Heart right ventricle (tissue), 16 donors: ENCODE data around the gene GPR18. TPM values are rescaled to one million over a fixed set of nuclear protein-coding genes. Genes with fewer than 3 reads are reported as not detected.

Source experiments
- ATAC-seq, 8 donors: fragments of 200-7000 bp; cut with Tn5 transposase; one replicate each; pipeline ENCODE4 v1.9.1; 2020; ENCODE audit warnings: mild to moderate bottlenecking in 8 of 8, moderate library complexity in 8 of 8, moderate number of reproducible peaks in 1 of 8
- DNase-seq, 2 donors: peaks; one replicate each; pipeline ENCODE4 v3.0.0-alpha.2; 2020
- H3K27ac ChIP-seq, 10 donors: fragments of 200-600 bp; sonication (generic) in 2 of 10; one replicate each; pipeline versions ENCODE4 v1.5.0 to v1.8.0; 2020 to 2022; ENCODE audit warnings: mild to moderate bottlenecking in 3 of 10
- H3K27me3 ChIP-seq, 7 donors: fragments of 200-600 bp; one replicate each; pipeline ENCODE4 v1.8.0; 2021 to 2022; ENCODE audit warnings: mild to moderate bottlenecking in 2 of 7
- H3K36me3 ChIP-seq, 9 donors: fragments of 200-600 bp; sonication (generic) in 1 of 9; one replicate each; pipeline versions ENCODE4 v1.5.0 to v1.8.0; 2020 to 2022; ENCODE audit warnings: mild to moderate bottlenecking in 2 of 9
- H3K4me1 ChIP-seq, 9 donors: fragments of 200-600 bp; sonication (generic) in 1 of 9; one replicate each; pipeline versions ENCODE4 v1.5.0 to v1.8.0; 2020 to 2022; ENCODE audit warnings: mild to moderate bottlenecking in 4 of 9
- H3K4me3 ChIP-seq, 10 donors: fragments of 200-600 bp; sonication (generic) in 2 of 10; one replicate each; pipeline versions ENCODE4 v1.5.0 to v1.8.0; 2020 to 2022; ENCODE audit warnings: mild to moderate bottlenecking in 7 of 10, moderate library complexity in 2 of 10
- H3K9me3 ChIP-seq, 11 donors: fragments of 200-600 bp in 10 of 11; sonication (generic) in 2 of 11; one replicate each; pipeline versions ENCODE4 v1.5.0 to v1.8.0; 2013 to 2022; ENCODE audit warnings: mild to moderate bottlenecking in 2 of 11, control low read depth in 1 of 11, moderate library complexity in 1 of 11
- CTCF ChIP-seq, 9 donors: fragments of 200-600 bp; sonication (generic) in 2 of 9; IDR thresholded peaks; one replicate each; pipeline versions ENCODE4 v1.5.0 to v1.8.0; 2021 to 2022; ENCODE audit warnings: antibody characterized with exemption in 9 of 9, mild to moderate bottlenecking in 5 of 9, moderate library complexity in 1 of 9
- WGBS, 2 donors: extraction: QIAGEN DNeasy Blood & Tissue Kit; methylation state at CpG; one replicate each; pipeline ENCODE4 v1.1.7; 2013; ENCODE audit warnings: inconsistent platforms in 1 of 2; 5-methylcytosine and 5-hydroxymethylcytosine counted together
- intact Hi-C, 10 donors: fragments of 100-400 bp; cut with DNase I; formaldehyde crosslinking; loops; one replicate each; pipeline versions ENCODE4 v1.11.1 to v1.14.2; 2022
- polyA plus RNA-seq, 2 donors: library from polyadenylated mRNA; stranded (reverse); fragments of 200-250 nt; gene quantifications; one replicate each; pipeline ENCODE4 v1.2.3, GENCODE V29; 2013
- total RNA-seq, 10 donors: library from RNA; stranded (reverse); fragmentation: NEBNext Ultra II Directional in 3 of 10; extraction: Animal tissue kit (Norgen Biotek cat#: 25700) in 3 of 10; gene quantifications; one replicate each; pipeline versions ENCODE4 v1.2.1 to v1.2.4, GENCODE V29; 2021 to 2023
- donor health status: Arrhythmogenic right ventricular cardiomyopathy.
- donor health status: ischemic (EF 13 %, LVEDD 7.1; RV severe dilation, severe dysfunction).
- donor health status: healthy with polysubstance abuse.
- donor health status: DM: no; HTN: yes; CAD: no.
- donor health status: DM: no; HTN: no; CAD: no.
- donor health status: ischemic (EF 25% LVEDD 6.9; RV normal size, moderate dysfunction).
- donor health status: ischemic (EF 25% LVEDD 5.7; RV mildly dilated, moderate dysfunction).
- donor health status: healthy.
- donor health status: DM: yes; HTN: yes; CAD: no.
- donor health status: Ischemic cardiomyopathy.
- donor health status: ischemic (EF 35%, LVEDD 5.7; RV mildly dilated, moderate dysfunction).
- donor health status: nonischemic (EF 11% LVEDD 7.7; RV severe dilation, severe dysfunction).
- donor health status: DM: yes; HTN: yes; CAD: no.
- donor health status: PGD.
- donor health status: ischemic (EF 29% LVEDD 5.4; RV normal size, mild dysfunction).
- donor health status: nonischemic (EF 23%, LVEDD 6.1; RV moderate dilation, normal function).

The GPR18 gene
- total and polyA plus RNA-seq, 12 donors = 0.95 TPM; not detected in 11

GRCh38 chr13:99305158-99305557 is 47.0 kb upstream of the GPR18 start:
- ATAC-seq = no peak
- peak overlapping the region in 4 of 10 donors; percentile 11 to 52 (median 23) for H3K4me3 ChIP-seq
- H3K27ac ChIP-seq = peak overlapping the region in 2 of 10 donors; percentile 15 to 89
- 62 to 79% methylated on average over 5 of the region's 5 CpGs for WGBS, 2 donors
- H3K27me3 ChIP-seq = no peaks in the 10 kb centered on the region
- DNase-seq = no peak
- peaks cover 0 to 28% (median 0%) of the 10 kb centered on the region in 9 donors for H3K36me3 ChIP-seq
- H3K4me1 ChIP-seq = peaks cover 5 to 68% (median 17%) of the 10 kb centered on the region in 9 donors
- intact Hi-C loops = no loop called here
- no peak for TF ChIP-seq CTCF (IDR thresholded peaks at IDR 0.05)
- H3K9me3 ChIP-seq = no peaks in the 10 kb centered on the region

GRCh38 chr13:99304541-99304940 is 46.4 kb upstream of the GPR18 start:
- 80 to 83% methylated on average over 4 of the region's 4 CpGs for WGBS, 2 donors
- Histone ChIP-seq H3K36me3 (peaks cover 0 to 27% (median 0%) of the 10 kb centered on the region in 9 donors), H3K27ac (peak overlapping the region in 2 of 10 donors; percentile 7 to 89), H3K4me3 (peak overlapping the region in 2 of 10 donors; percentile 11 to 52), H3K9me3 (no peaks in the 10 kb centered on the region), H3K4me1 (peaks cover 5 to 68% (median 17%) of the 10 kb centered on the region in 9 donors), H3K27me3 (no peaks in the 10 kb centered on the region)
- DNase-seq (no peak), ATAC-seq (no peak)
- TF ChIP-seq CTCF (IDR thresholded peaks at IDR 0.05) = no peak
- intact Hi-C loops = no loop called here

GRCh38 chr13:99303863-99304521 is 45.8 kb upstream of the GPR18 start:
- Histone ChIP-seq H3K36me3 (peaks cover 0 to 22% (median 0%) of the 10 kb centered on the region in 9 donors), H3K27ac (peak overlapping the region in 2 of 10 donors; percentile 7 to 89), H3K9me3 (no peaks in the 10 kb centered on the region), H3K27me3 (no peaks in the 10 kb centered on the region), H3K4me3 (peak overlapping the region in 1 of 10 donors; percentile 52), H3K4me1 (peaks cover 5 to 72% (median 17%) of the 10 kb centered on the region in 9 donors)
- DNase-seq (no peak), ATAC-seq (peak in 3 of 8 donors; percentile 20 to 27 (median 23))
- intact Hi-C loops = no loop called here
- WGBS, 2 donors = 89 to 91% methylated on average over 14 of the region's 14 CpGs
- TF ChIP-seq CTCF (IDR thresholded peaks at IDR 0.05) = no peak

GRCh38 chr13:99302637-99303505 is 44.7 kb upstream of the GPR18 start:
- peaks cover 2 to 74% (median 14%) of the 10 kb centered on the region in 9 donors for H3K4me1 ChIP-seq
- no peak for DNase-seq
- H3K4me3 ChIP-seq = peak overlapping the region in 1 of 10 donors; percentile 13
- no peak for TF ChIP-seq CTCF (IDR thresholded peaks at IDR 0.05)
- 94 to 95% methylated on average over 8 of the region's 8 CpGs for WGBS, 2 donors
- intact Hi-C loops = no loop called here
- H3K36me3 ChIP-seq = peaks cover 0 to 17% (median 0%) of the 10 kb centered on the region in 9 donors
- no peak for ATAC-seq
- no peaks in the 10 kb centered on the region for H3K27me3 ChIP-seq
- H3K9me3 ChIP-seq = no peaks in the 10 kb centered on the region
- peak overlapping the region in 1 of 10 donors; percentile 89 for H3K27ac ChIP-seq
